ENCODE data around the gene MYLK. TPM values are rescaled to one million over a fixed set of nuclear protein-coding genes. Genes with fewer than 3 reads are reported as not detected.

MYLK gene
- polyA plus RNA-seq, 1 donor = 132 TPM

- DNase-seq = no peak
These were observed 235.3 kb downstream of the MYLK start for GRCh38 chr3:123648696-123649405.

DNA sequence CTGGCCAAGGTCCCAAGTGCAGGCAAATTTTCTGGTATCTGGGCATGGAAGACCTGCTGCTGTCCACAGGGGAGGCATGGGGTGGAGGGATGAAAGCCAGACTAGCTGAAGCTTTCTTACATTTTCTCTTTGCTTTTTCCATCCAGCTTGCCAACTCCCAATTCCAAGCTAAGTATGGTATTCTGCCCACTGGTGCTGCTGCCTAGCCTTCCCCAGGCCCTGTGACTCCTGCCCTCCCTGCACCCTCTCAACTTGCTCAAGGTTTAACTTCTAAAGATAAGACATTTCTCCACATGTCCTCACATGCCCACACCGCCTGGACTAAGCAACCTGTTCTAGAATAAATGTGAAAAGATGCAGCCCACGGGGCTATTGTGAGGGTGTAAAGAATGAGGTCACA, 239.8 kb downstream of the MYLK start:
- DNase-seq = no peak

DNA sequence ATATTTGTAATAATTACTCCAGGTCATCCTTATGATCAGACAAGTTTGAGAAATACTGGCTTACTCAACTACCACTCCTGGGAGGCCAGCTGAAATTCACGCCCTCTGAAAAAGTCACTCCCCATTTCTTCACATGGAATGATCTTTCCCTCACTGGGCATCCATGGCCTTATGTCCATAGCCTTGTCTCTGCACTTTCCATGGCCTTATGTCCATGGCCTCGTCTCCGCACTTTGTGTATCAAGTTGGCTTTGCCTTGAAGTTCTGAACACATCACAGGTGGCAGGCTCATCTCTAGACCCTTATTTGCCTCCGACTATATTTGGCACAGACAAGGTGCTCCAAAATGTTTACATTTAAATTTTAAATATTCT, 241.2 kb downstream of the MYLK start:
- DNase-seq = no peak

- peak; percentile 64 for DNase-seq
These were observed 241.8 kb downstream of the MYLK start for GRCh38 chr3:123642182-123642956.

- DNase-seq = no peak
These were observed 242.6 kb downstream of the MYLK start for GRCh38 chr3:123641505-123641904.

- no peak for DNase-seq
These were observed 243.2 kb downstream of the MYLK start for GRCh38 chr3:123640740-123641462.

DNA sequence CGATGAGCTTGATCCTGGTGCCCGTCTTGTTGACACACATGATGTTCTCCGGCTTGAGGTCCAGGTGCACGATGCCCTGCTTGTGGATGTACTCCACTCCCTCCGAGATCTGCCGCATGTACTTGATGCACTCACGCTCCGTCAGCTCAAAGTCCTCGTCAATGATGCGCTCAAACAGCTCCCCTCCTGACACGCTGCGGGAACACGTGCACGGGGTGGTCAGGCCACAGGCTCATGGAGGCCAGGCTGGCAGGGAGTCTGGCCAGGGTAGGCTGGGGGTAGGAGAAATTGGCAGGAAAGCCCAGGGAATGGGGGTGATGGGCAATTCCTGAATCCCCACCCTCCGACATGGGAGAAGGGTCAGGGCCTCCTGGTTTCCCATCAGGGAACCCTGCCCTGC, 243.8 kb downstream of the MYLK start:
- DNase-seq = no peak

DNA sequence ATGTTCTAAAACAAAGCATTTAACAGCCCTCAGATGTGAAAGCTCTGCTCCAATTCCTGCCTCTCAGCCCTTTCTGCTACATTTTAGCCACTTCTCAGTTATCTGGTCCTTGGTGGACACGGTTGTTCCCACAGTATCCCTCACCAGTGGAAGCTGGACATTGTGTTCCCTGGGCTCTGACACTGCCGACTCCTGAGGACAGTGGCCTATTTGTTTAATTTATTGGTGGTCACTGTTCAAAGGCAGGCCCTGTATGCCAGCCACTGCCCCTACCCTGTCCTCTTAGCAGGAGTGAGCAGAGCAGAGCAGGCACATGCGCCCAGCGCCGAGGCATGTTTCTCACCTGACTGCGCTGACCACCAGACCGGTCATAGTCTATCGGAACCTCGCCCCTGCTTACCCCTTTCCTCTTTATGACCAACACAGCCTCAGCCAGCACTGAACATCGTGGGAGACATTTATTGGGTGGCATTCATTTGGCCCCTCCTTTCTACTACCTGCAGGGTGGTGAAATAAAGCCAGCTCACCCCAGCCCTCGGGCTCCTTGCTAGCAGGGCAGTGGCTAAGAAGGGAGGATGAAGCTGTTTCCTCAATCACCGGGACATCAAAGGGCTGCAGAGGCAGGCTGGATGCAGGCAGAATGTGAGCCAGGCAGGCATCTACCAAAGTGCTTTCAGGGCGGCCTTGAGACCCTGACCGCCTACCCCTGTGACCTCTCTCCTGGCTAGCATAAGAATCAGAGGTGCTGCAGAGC, 245.0 kb downstream of the MYLK start:
- no peak for DNase-seq

GRCh38 chr3:123637841-123638240, 246.3 kb downstream of the MYLK start:
- no peak for DNase-seq

GRCh38 chr3:123637131-123637530, 247.0 kb downstream of the MYLK start:
- no peak for DNase-seq

DNA sequence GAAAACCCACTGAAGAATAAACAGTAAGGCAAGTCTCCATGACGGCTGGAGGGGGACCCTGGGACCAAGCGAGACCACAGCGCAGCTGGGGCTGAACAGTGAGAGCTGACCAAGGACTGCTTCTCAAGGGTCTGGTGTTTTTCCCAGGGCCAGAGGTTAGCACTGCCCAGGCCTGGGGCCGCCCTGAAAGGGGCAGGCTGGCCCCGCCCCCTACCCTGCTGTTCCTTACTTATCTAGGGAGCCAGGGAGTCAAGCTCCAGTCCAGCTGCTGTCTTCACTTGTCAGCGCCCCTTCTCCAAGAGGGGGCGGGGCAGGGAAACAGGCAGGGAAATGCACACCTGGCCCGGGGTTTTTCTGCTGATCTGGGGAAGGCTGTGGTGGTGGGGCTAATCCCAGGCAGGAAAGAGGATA, 247.7 kb downstream of the MYLK start:
- DNase-seq = no peak

GRCh38 chr3:123635717-123636116, 248.4 kb downstream of the MYLK start:
- DNase-seq = no peak

DNA sequence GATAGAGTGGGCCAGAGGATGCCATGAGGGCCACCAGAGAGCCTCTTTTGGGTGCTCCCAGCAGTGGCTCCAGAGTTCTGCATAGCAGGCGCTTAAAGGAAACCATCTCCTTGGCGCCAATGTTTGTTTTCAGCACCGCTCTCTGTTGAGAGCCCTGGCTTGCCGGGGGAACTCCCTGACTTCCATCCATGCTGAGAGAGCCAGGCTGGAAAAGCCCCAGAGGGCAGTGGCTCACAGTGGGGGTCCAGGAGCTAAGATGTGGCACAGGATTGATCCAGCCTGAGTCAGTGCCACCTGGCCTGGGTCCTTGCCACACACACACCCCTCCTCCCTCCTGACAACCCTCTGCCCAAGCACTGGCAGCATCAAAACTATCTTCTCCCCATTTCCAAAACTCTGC, 248.9 kb downstream of the MYLK start:
- no peak for DNase-seq

DNA sequence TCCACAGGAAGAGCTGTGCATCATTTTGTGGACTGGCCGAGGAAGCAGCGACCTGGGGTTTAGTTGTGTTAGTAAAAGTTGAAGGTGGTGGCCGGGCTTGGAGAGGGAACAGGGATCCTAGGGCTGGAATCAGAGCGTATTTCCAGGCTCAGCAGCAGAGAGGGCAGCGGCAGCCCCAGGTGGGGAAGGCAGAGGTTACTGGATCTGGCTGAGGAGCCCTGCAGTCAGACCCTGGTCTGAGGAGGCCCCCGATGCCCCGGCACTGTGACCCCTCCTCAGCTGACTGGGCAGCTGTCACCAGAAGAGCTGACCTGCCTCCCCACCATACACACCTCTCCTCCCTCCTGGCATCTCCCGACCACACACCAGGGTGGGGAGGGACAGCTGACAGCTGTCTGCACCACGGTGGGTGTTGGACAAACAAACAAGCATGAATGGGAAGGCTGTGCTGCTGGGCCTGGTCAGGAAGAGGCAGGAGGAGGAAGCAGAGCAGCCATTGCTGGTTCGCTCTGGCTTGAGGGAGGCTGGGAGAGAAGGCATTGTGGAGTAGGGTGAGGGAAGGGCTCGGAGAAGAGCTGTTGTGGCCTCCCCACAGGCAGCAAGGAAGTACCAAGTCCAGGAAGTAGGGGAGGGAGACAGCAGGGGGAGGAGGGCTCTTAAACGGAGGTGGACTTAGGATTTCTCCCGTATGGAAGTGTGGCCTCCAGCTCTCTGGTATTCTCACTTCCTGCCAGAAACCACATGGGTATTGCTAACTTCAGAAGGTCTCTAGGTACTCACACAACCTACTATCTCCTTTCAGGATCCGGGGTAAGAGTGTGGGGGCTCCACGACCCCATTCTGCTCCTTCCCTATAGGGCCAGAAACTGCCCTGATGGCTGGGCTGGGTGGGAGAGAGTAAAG, 249.7 kb downstream of the MYLK start:
- DNase-seq = no peak

DNA sequence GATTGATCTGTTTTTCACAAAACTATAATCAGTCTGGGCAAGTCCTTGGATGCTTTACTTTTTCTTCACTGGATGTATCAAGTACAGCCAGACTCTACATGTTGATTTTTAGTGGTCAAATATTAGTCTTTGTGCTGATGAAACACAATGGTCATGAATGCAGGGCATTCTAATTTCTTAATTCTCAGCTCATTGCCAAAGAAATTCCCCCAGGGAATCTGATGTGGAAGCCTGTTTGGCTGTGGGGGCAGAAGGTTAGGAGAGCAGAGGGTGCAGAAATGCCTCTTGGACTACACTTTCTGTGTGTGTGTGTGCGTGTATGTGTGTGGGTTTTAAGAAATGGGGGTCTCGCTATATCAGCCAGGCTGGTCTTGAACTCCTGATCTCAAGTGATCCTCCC, 250.6 kb downstream of the MYLK start:
- DNase-seq = no peak

DNA sequence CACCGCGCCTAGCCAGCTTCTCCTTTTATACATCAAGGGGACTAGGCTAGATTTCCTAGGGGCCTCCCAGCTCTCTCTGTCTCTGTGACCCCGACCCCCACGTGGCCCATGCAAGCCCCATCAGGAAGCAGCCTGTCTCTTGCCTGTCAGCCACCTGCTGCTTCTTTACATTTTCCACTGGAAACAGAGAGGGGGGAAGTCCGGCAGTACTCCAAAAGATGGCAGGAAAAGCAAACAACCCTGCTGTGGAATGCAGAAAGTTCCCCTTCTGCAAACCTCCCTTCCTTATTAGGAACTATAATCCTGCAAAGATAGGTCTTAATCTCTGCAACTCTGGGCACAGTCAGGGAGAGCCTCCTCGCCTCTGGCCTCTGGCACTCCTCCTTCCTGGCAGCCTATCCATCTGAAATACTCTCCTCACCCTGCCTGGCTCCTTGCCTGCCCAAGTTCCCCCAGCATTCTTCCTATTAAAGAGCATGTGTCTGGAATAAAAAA, 251.9 kb downstream of the MYLK start:
- DNase-seq = no peak

DNA sequence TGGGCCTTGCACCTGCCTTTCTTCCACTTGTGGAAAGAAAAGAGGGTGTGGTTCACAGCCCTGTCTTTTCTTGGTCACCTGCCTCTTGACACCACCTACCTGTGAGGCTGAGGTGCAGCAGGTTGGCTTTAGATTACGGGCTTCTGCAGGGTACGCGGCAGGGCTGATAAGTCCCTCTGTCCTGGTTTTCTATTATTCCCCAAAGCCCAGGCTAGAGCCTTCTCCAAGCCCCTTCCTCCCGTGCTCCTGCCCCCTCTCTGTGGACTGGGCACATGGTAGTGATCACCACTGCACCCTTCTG, 254.4 kb downstream of the MYLK start:
- no peak for DNase-seq

GRCh38 chr3:123628996-123629746, 255.0 kb downstream of the MYLK start:
- no peak for DNase-seq

GRCh38 chr3:123627673-123628670, 256.2 kb downstream of the MYLK start:
- DNase-seq = no peak

Measured in left kidney (tissue), 2 donors.